ENCODE data around the gene STARD5. TPM values are rescaled to one million over a fixed set of nuclear protein-coding genes. Genes with fewer than 3 reads are reported as not detected.

STARD5 gene
- total RNA-seq, 4 donors from 2014 or later = 0.36 to 1.7 (median 0.63) TPM

GRCh38 chr15:81265256-81265943 is 58.5 kb downstream of the STARD5 start:
- no peaks in the 10 kb centered on the region for H3K36me3 ChIP-seq
- H3K4me1 ChIP-seq = peaks cover 4 to 10% of the 10 kb centered on the region in 2 donors
- no peaks in the 10 kb centered on the region for H3K9me3 ChIP-seq
- DNase-seq = no peak
- H3K27me3 ChIP-seq = no peaks in the 10 kb centered on the region
- TF ChIP-seq CTCF (IDR thresholded peaks at IDR 0.05 in 4 of 5, conservative IDR thresholded peaks at IDR 0.05 in 1 of 5) (no peak), POLR2A (IDR thresholded peaks at IDR 0.05) (no peak)
- peak in 1 of 2 donors; percentile 32 for ATAC-seq
- in situ Hi-C loops (cut with MboI; ENCODE audit: low sequenced_read_pairs in 4 of 4) = loop anchor here (5.0 to 25.0 kb wide), 7 partner anchors 108 to 803 kb away; partner anchors contain the start of gene MESD (in 1 of the 4)
- H3K4me3 ChIP-seq = peak overlapping the region in 2 of 4 donors; percentile 1 to 29
- H3K27ac ChIP-seq = no peak overlapping the region
- intact Hi-C loops (cut with DNase I; ENCODE audit: low total_unique reads) = loop anchor here (5.0 to 10.0 kb wide), 2 partner anchors 288 to 811 kb away; no protein-coding TSS in a partner anchor

GRCh38 chr15:81264072-81264857 is 59.7 kb downstream of the STARD5 start:
- TF ChIP-seq CTCF (IDR thresholded peaks at IDR 0.05 in 4 of 5, conservative IDR thresholded peaks at IDR 0.05 in 1 of 5) (no peak), POLR2A (IDR thresholded peaks at IDR 0.05) (no peak)
- no peaks in the 10 kb centered on the region for H3K9me3 ChIP-seq
- H3K27me3 ChIP-seq = no peaks in the 10 kb centered on the region
- in situ Hi-C loops (cut with MboI; ENCODE audit: low sequenced_read_pairs in 4 of 4) = loop anchor here in 3 of 4 donors (5.0 to 25.0 kb wide), 5 partner anchors 107 to 802 kb away; partner anchors contain the start of gene MESD (in 1 of the 3)
- DNase-seq (no peak), ATAC-seq (no peak)
- intact Hi-C loops (cut with DNase I; ENCODE audit: low total_unique reads) = loop anchor here (10.0 kb wide), 1 partner anchor 809 kb away; no protein-coding TSS in a partner anchor
- no peak overlapping the region for H3K4me3 ChIP-seq
- peaks cover 4 to 10% of the 10 kb centered on the region in 2 donors for H3K4me1 ChIP-seq
- H3K36me3 ChIP-seq = no peaks in the 10 kb centered on the region
- H3K27ac ChIP-seq = no peak overlapping the region

- intact Hi-C loops (cut with DNase I; ENCODE audit: low total_unique reads) (loop anchor here (10.0 kb wide), 1 partner anchor 809 kb away; no protein-coding TSS in a partner anchor), in situ Hi-C loops (cut with MboI; ENCODE audit: low sequenced_read_pairs in 4 of 4) (loop anchor here in 3 of 4 donors (5.0 to 25.0 kb wide), 5 partner anchors 106 to 801 kb away; partner anchors contain the start of gene MESD (in 1 of the 3))
- Histone ChIP-seq H3K9me3 (no peaks in the 10 kb centered on the region), H3K27me3 (no peaks in the 10 kb centered on the region), H3K27ac (no peak overlapping the region), H3K36me3 (no peaks in the 10 kb centered on the region), H3K4me1 (peaks cover 4 to 10% of the 10 kb centered on the region in 2 donors), H3K4me3 (no peak overlapping the region)
- DNase-seq = no peak
- ATAC-seq = no peak
- TF ChIP-seq CTCF (IDR thresholded peaks at IDR 0.05 in 4 of 5, conservative IDR thresholded peaks at IDR 0.05 in 1 of 5) = no peak
- no peak for TF ChIP-seq POLR2A (IDR thresholded peaks at IDR 0.05)
Measured at GRCh38 chr15:81263477-81263876, 60.5 kb downstream of the STARD5 start.

GRCh38 chr15:81261172-81261811 is 62.6 kb downstream of the STARD5 start:
- intact Hi-C loops (cut with DNase I; ENCODE audit: low total_unique reads) = loop anchor here (10.0 kb wide), 1 partner anchor 806 kb away; no protein-coding TSS in a partner anchor
- no peak overlapping the region for H3K27ac ChIP-seq
- H3K4me1 ChIP-seq = peaks cover 4 to 9% of the 10 kb centered on the region in 2 donors
- H3K36me3 ChIP-seq = no peaks in the 10 kb centered on the region
- ATAC-seq = no peak
- no peak overlapping the region for H3K4me3 ChIP-seq
- in situ Hi-C loops (cut with MboI; ENCODE audit: low sequenced_read_pairs in 4 of 4) = loop anchor here in 3 of 4 donors (5.0 to 25.0 kb wide), 5 partner anchors 104 to 799 kb away; partner anchors contain the start of gene MESD (in 1 of the 3)
- H3K9me3 ChIP-seq = no peaks in the 10 kb centered on the region
- DNase-seq = no peak
- H3K27me3 ChIP-seq = no peaks in the 10 kb centered on the region
- TF ChIP-seq CTCF (IDR thresholded peaks at IDR 0.05 in 4 of 5, conservative IDR thresholded peaks at IDR 0.05 in 1 of 5) (no peak), POLR2A (IDR thresholded peaks at IDR 0.05) (no peak)

All from gastrocnemius medialis (tissue), 4 donors.